ENCODE results near the gene CDC6. TPM values are rescaled to one million over a fixed set of nuclear protein-coding genes. Genes with fewer than 3 reads are reported as not detected.

The CDC6 gene
- total and polyA plus RNA-seq, 2 donors (not counting 1 experiment from before 2014, with no cell fraction given): 0.69 to 2.2 TPM

- Mint-ChIP-seq H3K4me3 (peak overlapping the region; percentile 91), H3K4me1 (peaks cover 74% of the 10 kb centered on the region), H3K27me3 (no peaks in the 10 kb centered on the region), H3K27ac (peak overlapping the region; percentile 92), H3K9me3 (ENCODE audit: insufficient read depth) (no peaks in the 10 kb centered on the region)
- TF ChIP-seq EZH2 (IDR thresholded peaks at IDR 0.05; ENCODE audit: borderline replicate concordance, insufficient read depth, low read depth, low read length, poor library complexity, severe bottlenecking): no peak
- no peak for TF ChIP-seq CTCF (IDR thresholded peaks at IDR 0.05)
- H3K9me3 ChIP-seq (ENCODE audit: control extremely low read depth in 1 of 3, control insufficient read depth in 2 of 3, insufficient read depth in 1 of 3, low read length in 2 of 3): no peaks in the 10 kb centered on the region
- peak overlapping the region; percentile 91 for H3K9ac ChIP-seq (ENCODE audit: low read length)
- no peak overlapping the region for H2AFZ ChIP-seq (ENCODE audit: insufficient read depth, low read depth, low read length, poor library complexity, severe bottlenecking)
- peaks cover 22% of the 10 kb centered on the region for H4K20me1 ChIP-seq (ENCODE audit: control insufficient read depth, insufficient read depth, low read length, poor library complexity, severe bottlenecking)
- peak; percentile 76 for ATAC-seq (ENCODE audit: low read depth)
- CTCF ChIA-PET: interaction anchor here (0.5 to 8.3 kb wide), 9 partner anchors 9 to 228 kb away, joined by 3 to 119 read pairs (median 6); no protein-coding TSS in a partner anchor
- H3K4me1 ChIP-seq (ENCODE audit: control insufficient read depth in 2 of 2, insufficient read depth in 2 of 2, low read length in 2 of 2): peaks cover 70 to 85% of the 10 kb centered on the region in 2 donors
- intact Hi-C loops (cut with micrococcal nuclease): loop anchor here (1.0 kb wide), 5 partner anchors 11 to 38 kb away; no protein-coding TSS in a partner anchor
- peak overlapping the region; percentile 51 to 84 (median 71) for H3K4me3 ChIP-seq (ENCODE audit: control extremely low read depth in 1 of 5, extremely low read depth in 1 of 5, insufficient read depth in 1 of 5, low read depth in 2 of 5, low read length in 4 of 5)
- H3K4me2 ChIP-seq (replicated peaks; ENCODE audit: low read depth, low read length, poor library complexity, severe bottlenecking): peak overlapping the region; percentile 100
- H3K36me3 ChIP-seq (replicated peaks in 1 of 2; ENCODE audit: control extremely low read depth in 1 of 2, control insufficient read depth in 1 of 2, extremely low read depth in 1 of 2, insufficient read depth in 2 of 2, low read length in 1 of 2): peaks cover 3 to 6% of the 10 kb centered on the region in 2 experiments
- peak overlapping the region; percentile 67 to 88 for H3K27ac ChIP-seq (ENCODE audit: low read length in 2 of 2)
- peaks cover 96% of the 10 kb centered on the region for H3K79me2 ChIP-seq (ENCODE audit: control insufficient read depth, insufficient read depth, low read length)
- under 1% methylated on average over 46 of the region's 55 CpGs for WGBS (ENCODE audit: insufficient coverage)
- DNase-seq: peak; percentile 95
- H3K27me3 ChIP-seq (replicated peaks in 1 of 4; ENCODE audit: control extremely low read depth in 1 of 4, control insufficient read depth in 3 of 4, insufficient read depth in 4 of 4, low read length in 3 of 4): no peaks in the 10 kb centered on the region
- POLR2A ChIA-PET: interaction anchor here (0.6 to 8.4 kb wide), 4 partner anchors 10 to 201 kb away, joined by 3 to 96 read pairs (median 4); partner anchors contain the start of gene CASC3
Observed at GRCh38 chr17:40340880-40341807, 53.5 kb downstream of the CDC6 start.

All from B cell (primary cell).